Naive thymus-derived CD4-positive, alpha-beta T cell (primary cell): ENCODE data around the gene MTMR3. TPM values are rescaled to one million over a fixed set of nuclear protein-coding genes. Genes with fewer than 3 reads are reported as not detected.
"Not testable (repeated sequence)": the region's sequence is repeated elsewhere in the genome, so short reads cannot be mapped to it uniquely, and the experiment has no call there.

Experiments used
- ATAC-seq: fragments of 150-1000 bp; cut with Tn5 transposase; 2 replicates; pipeline ENCODE4 v1.10.0; 2021; ENCODE audit warnings: mild to moderate bottlenecking, moderate library complexity
- CTCF ChIA-PET: fragments of 350-600 bp; sonication (Branson Sonifier 250); formaldehyde crosslinking; loops from one replicate; lab custom pipeline; 2021; ENCODE audit warnings: antibody characterized with exemption; lab: Charles Lee
- POLR2A ChIA-PET: fragments of 350-600 bp; sonication (Branson Sonifier 250); formaldehyde crosslinking; loops from one replicate; lab custom pipeline; 2021; ENCODE audit warnings: antibody characterized with exemption, inconsistent platforms; lab: Charles Lee
- DNase-seq, 9 donors: peaks; one replicate each; pipeline versions ENCODE4 v3.0.0 to v3.0.0-alpha.2; 2020 to 2022; ENCODE audit warnings: mixed read lengths in 1 of 9
- H3K27ac ChIP-seq: one replicate; pipeline ENCODE4 v1.7.0; 2013; ENCODE audit warnings: mild to moderate bottlenecking, low read depth, low read length, moderate library complexity
- H3K27me3 ChIP-seq, 2 donors: one replicate each; pipeline ENCODE4 v1.7.0; 2013; ENCODE audit warnings: low read length in 2 of 2, mild to moderate bottlenecking in 2 of 2, moderate library complexity in 2 of 2; ENCODE audit not compliant: control insufficient read depth in 2 of 2, insufficient read depth in 2 of 2
- H3K36me3 ChIP-seq, 3 experiments: 1 replicate in 2 of 3; 2 replicates in 1 of 3; pipeline ENCODE4 v1.7.0; 2013; ENCODE audit warnings: low read length in 3 of 3, mild to moderate bottlenecking in 3 of 3, moderate library complexity in 1 of 3; ENCODE audit not compliant: insufficient read depth in 3 of 3, control insufficient read depth in 2 of 3
- H3K4me1 ChIP-seq, 2 donors: one replicate each; pipeline ENCODE4 v1.7.0; 2013; ENCODE audit warnings: low read length in 2 of 2, mild to moderate bottlenecking in 2 of 2, moderate library complexity in 1 of 2; ENCODE audit not compliant: control insufficient read depth in 2 of 2, insufficient read depth in 2 of 2
- H3K4me3 ChIP-seq: 2 replicates; pipeline ENCODE4 v1.7.0; 2013; ENCODE audit warnings: mild to moderate bottlenecking, low read length
- H3K9me3 ChIP-seq, 3 experiments: 1 replicate in 2 of 3; 2 replicates in 1 of 3; pipeline ENCODE4 v1.7.0; 2013; ENCODE audit warnings: low read length in 3 of 3; ENCODE audit not compliant: control insufficient read depth in 2 of 3
- H3K27ac Mint-ChIP-seq, 9 donors: one replicate each; pipeline ENCODE4 v1.8.0; 2020 to 2022; ENCODE audit warnings: mixed read lengths in 9 of 9, mild to moderate bottlenecking in 8 of 9, moderate library complexity in 5 of 9, inconsistent platforms in 2 of 9
- H3K27me3 Mint-ChIP-seq, 5 donors: one replicate each; pipeline ENCODE4 v1.8.0; 2021 to 2022; ENCODE audit warnings: mixed read lengths in 5 of 5, mild to moderate bottlenecking in 1 of 5
- H3K36me3 Mint-ChIP-seq, 5 donors: one replicate each; pipeline ENCODE4 v1.8.0; 2020 to 2022; ENCODE audit warnings: mixed read lengths in 5 of 5, mild to moderate bottlenecking in 3 of 5, inconsistent platforms in 1 of 5
- H3K4me1 Mint-ChIP-seq, 7 donors: one replicate each; pipeline ENCODE4 v1.8.0; 2020 to 2022; ENCODE audit warnings: mixed read lengths in 7 of 7, mild to moderate bottlenecking in 3 of 7, inconsistent platforms in 1 of 7
- H3K4me3 Mint-ChIP-seq, 10 donors: one replicate each; pipeline ENCODE4 v1.8.0; 2020 to 2022; ENCODE audit warnings: mild to moderate bottlenecking in 10 of 10, mixed read lengths in 10 of 10, moderate library complexity in 6 of 10, inconsistent platforms in 2 of 10
- H3K9me3 Mint-ChIP-seq, 11 donors: one replicate each; pipeline ENCODE4 v1.8.0; 2020 to 2022; ENCODE audit warnings: mixed read lengths in 11 of 11, mild to moderate bottlenecking in 4 of 11, inconsistent platforms in 1 of 11, moderate library complexity in 1 of 11
- intact Hi-C, 2 donors: fragments of 100-400 bp; cut with micrococcal nuclease; formaldehyde crosslinking; loops; one replicate each; pipeline ENCODE4 v1.15.1; 2023
- polyA plus RNA-seq, 2 donors: library from polyadenylated mRNA; unstranded; fragments of 300-500 nt; fragmentation: Illumina TruSeq; gene quantifications; one replicate each; pipeline ENCODE4 v1.2.3, GENCODE V29; 2021
- total RNA-seq, 6 experiments: library from RNA in 5 of 6; stranded (reverse) in 5 of 6; gene quantifications; 1 replicate in 5 of 6; 2 replicates in 1 of 6; pipeline ENCODE4 v1.2.3 and lab custom pipeline; 2021 to 2026

MTMR3 gene
- total and polyA plus RNA-seq, 7 experiments from 2014 or later = 14.2 to 88.7 (median 60.6) TPM

- Histone ChIP-seq H3K27me3 (no peaks in the 10 kb centered on the region), H3K36me3 (no peaks in the 10 kb centered on the region), H3K9me3 (peaks cover 0 to 3% (median 0%) of the 10 kb centered on the region in 3 experiments), H3K4me3 (no peak overlapping the region), H3K4me1 (no peaks in the 10 kb centered on the region), H3K27ac (no peak overlapping the region)
- DNase-seq = no peak
- peaks cover 0 to 2% (median 0%) of the 10 kb centered on the region in 5 donors for H3K27me3 Mint-ChIP-seq
- peaks cover 0 to 2% (median 0%) of the 10 kb centered on the region in 7 donors for H3K4me1 Mint-ChIP-seq
- H3K9me3 Mint-ChIP-seq = peaks cover 0 to 10% (median 4%) of the 10 kb centered on the region in 11 donors
- intact Hi-C loops = no loop called here
- ChIA-PET POLR2A (no interaction called here), CTCF (no interaction called here)
- peaks cover 0 to 8% (median 0%) of the 10 kb centered on the region in 5 donors for H3K36me3 Mint-ChIP-seq
- no peak overlapping the region for H3K4me3 Mint-ChIP-seq
- no peak overlapping the region for H3K27ac Mint-ChIP-seq
- no peak for ATAC-seq
These were observed 34.9 kb upstream of the MTMR3 start for GRCh38 chr22:29848111-29848510.

GRCh38 chr22:29854432-29854831, 28.5 kb upstream of the MTMR3 start:
- H3K36me3 Mint-ChIP-seq = peaks cover 0 to 4% (median 0%) of the 10 kb centered on the region in 5 donors
- CTCF ChIA-PET = interaction anchor here (0.6 kb wide), 1 partner anchor 73 kb away, joined by 3 read pairs; no protein-coding TSS in a partner anchor

GRCh38 chr22:29855611-29856181, 27.3 kb upstream of the MTMR3 start:
- DNase-seq (no peak), ATAC-seq (peak; percentile 76)
- CTCF ChIA-PET = interaction anchor here (0.6 kb wide), 1 partner anchor 124 kb away, joined by 4 read pairs; no protein-coding TSS in a partner anchor
- H3K4me3 Mint-ChIP-seq = no peak overlapping the region
- POLR2A ChIA-PET = no interaction called here
- no peak overlapping the region for H3K27ac ChIP-seq
- H3K27me3 ChIP-seq = no peaks in the 10 kb centered on the region
- peaks cover 0 to 4% (median 0%) of the 10 kb centered on the region in 7 donors for H3K4me1 Mint-ChIP-seq
- H3K27ac Mint-ChIP-seq = no peak overlapping the region
- H3K4me3 ChIP-seq = no peak overlapping the region
- no peaks in the 10 kb centered on the region for H3K4me1 ChIP-seq
- intact Hi-C loops = no loop called here
- H3K36me3 Mint-ChIP-seq = no peaks in the 10 kb centered on the region
- H3K27me3 Mint-ChIP-seq = peaks cover 0 to 8% (median 0%) of the 10 kb centered on the region in 5 donors
- H3K9me3 ChIP-seq = no peaks in the 10 kb centered on the region
- no peaks in the 10 kb centered on the region for H3K36me3 ChIP-seq
- no peaks in the 10 kb centered on the region for H3K9me3 Mint-ChIP-seq

More at GRCh38 chr22:29854432-29854831, 28.5 kb upstream of the MTMR3 start:
- H3K4me3 Mint-ChIP-seq = no peak overlapping the region
- POLR2A ChIA-PET = no interaction called here
- no peaks in the 10 kb centered on the region for H3K4me1 Mint-ChIP-seq
- Histone ChIP-seq H3K27ac (no peak overlapping the region), H3K4me3 (no peak overlapping the region), H3K9me3 (no peaks in the 10 kb centered on the region), H3K36me3 (no peaks in the 10 kb centered on the region), H3K4me1 (no peaks in the 10 kb centered on the region), H3K27me3 (no peaks in the 10 kb centered on the region)
- no peak for DNase-seq
- H3K27ac Mint-ChIP-seq = no peak overlapping the region
- ATAC-seq = no peak
- peaks cover 0 to 8% (median 0%) of the 10 kb centered on the region in 5 donors for H3K27me3 Mint-ChIP-seq
- H3K9me3 Mint-ChIP-seq = no peaks in the 10 kb centered on the region
- intact Hi-C loops = no loop called here

- Mint-ChIP-seq H3K36me3 (no peaks in the 10 kb centered on the region), H3K27ac (no peak overlapping the region), H3K9me3 (no peaks in the 10 kb centered on the region), H3K4me3 (no peak overlapping the region), H3K4me1 (peaks cover 0 to 4% (median 0%) of the 10 kb centered on the region in 7 donors), H3K27me3 (peaks cover 0 to 8% (median 0%) of the 10 kb centered on the region in 5 donors)
- H3K27ac ChIP-seq = no peak overlapping the region
- ATAC-seq (no peak), DNase-seq (no peak)
- H3K27me3 ChIP-seq = no peaks in the 10 kb centered on the region
- intact Hi-C loops = no loop called here
- H3K9me3 ChIP-seq = no peaks in the 10 kb centered on the region
- no peaks in the 10 kb centered on the region for H3K36me3 ChIP-seq
- CTCF ChIA-PET = no interaction called here
- H3K4me3 ChIP-seq = no peak overlapping the region
- H3K4me1 ChIP-seq = no peaks in the 10 kb centered on the region
- POLR2A ChIA-PET = no interaction called here
These were observed 26.5 kb upstream of the MTMR3 start for GRCh38 chr22:29856496-29856895.

- H3K4me1 Mint-ChIP-seq, H3K36me3 ChIP-seq, H3K27ac Mint-ChIP-seq, DNase-seq, ATAC-seq, H3K4me1 ChIP-seq, H3K27me3 Mint-ChIP-seq, H3K27ac ChIP-seq, H3K4me3 Mint-ChIP-seq, H3K36me3 Mint-ChIP-seq, H3K27me3 ChIP-seq, CTCF ChIA-PET, H3K9me3 Mint-ChIP-seq, H3K9me3 ChIP-seq, H3K4me3 ChIP-seq, intact Hi-C loops: not testable (repeated sequence)
- POLR2A ChIA-PET = interaction anchor here (0.6 kb wide), 2 partner anchors 420 to 1893 kb away, joined by 3 to 4 read pairs; no protein-coding TSS in a partner anchor
These were observed 23.9 kb upstream of the MTMR3 start for GRCh38 chr22:29859030-29859429.

- no peak overlapping the region for H3K27ac Mint-ChIP-seq
- no peaks in the 10 kb centered on the region for H3K9me3 Mint-ChIP-seq
- H3K9me3 ChIP-seq = no peaks in the 10 kb centered on the region
- H3K4me3 Mint-ChIP-seq = no peak overlapping the region
- H3K27ac ChIP-seq = no peak overlapping the region
- intact Hi-C loops = no loop called here
- no peaks in the 10 kb centered on the region for H3K27me3 ChIP-seq
- H3K27me3 Mint-ChIP-seq = peaks cover 0 to 8% (median 0%) of the 10 kb centered on the region in 5 donors
- no peaks in the 10 kb centered on the region for H3K36me3 ChIP-seq
- no peak overlapping the region for H3K4me3 ChIP-seq
- no peaks in the 10 kb centered on the region for H3K4me1 ChIP-seq
- POLR2A ChIA-PET = no interaction called here
- DNase-seq (no peak), ATAC-seq (peak; percentile 40)
- CTCF ChIA-PET = interaction anchor here (0.6 kb wide), 1 partner anchor 139 kb away, joined by 8 read pairs; no protein-coding TSS in a partner anchor
- H3K36me3 Mint-ChIP-seq = no peaks in the 10 kb centered on the region
- peaks cover 0 to 4% (median 0%) of the 10 kb centered on the region in 7 donors for H3K4me1 Mint-ChIP-seq
These were observed 22.8 kb upstream of the MTMR3 start for GRCh38 chr22:29860006-29860766.
